Measurements from ENCODE around the gene SLC39A11.
"Not testable (repeated sequence)": the region's sequence is repeated elsewhere in the genome, so short reads cannot be mapped to it uniquely, and the experiment has no call there.

Gene SLC39A11

GRCh38 chr17:72832306-72832705 is 260.2 kb downstream of the SLC39A11 start:
- no peak for DNase-seq (ENCODE audit: low read depth)

- no peak for DNase-seq (ENCODE audit: low read depth)
Measured at GRCh38 chr17:72829883-72830282, 262.6 kb downstream of the SLC39A11 start.

DNA sequence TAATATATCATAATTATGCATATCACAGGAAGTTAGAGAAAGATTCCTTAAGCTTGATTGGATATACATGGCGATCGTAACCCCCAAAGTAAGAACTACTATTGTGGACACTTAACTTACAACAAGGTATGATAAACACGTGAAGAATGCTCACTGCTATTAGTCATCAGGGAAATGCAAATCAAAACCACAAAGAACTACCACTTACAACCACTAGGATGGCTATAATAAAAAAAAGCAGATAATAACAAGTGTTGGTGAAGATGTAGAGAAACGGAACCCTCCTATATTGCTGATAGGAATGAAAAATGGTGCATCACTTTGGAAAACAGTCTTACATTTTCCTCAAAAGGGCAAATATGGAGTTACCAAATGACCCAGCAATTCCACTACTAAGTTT is 265.9 kb downstream of the SLC39A11 start:
- DNase-seq (ENCODE audit: low read depth), result no peak

- not testable (repeated sequence) for DNase-seq (ENCODE audit: low read depth)
Measured at GRCh38 chr17:72826059-72826458, 266.4 kb downstream of the SLC39A11 start.

- DNase-seq (ENCODE audit: low read depth), result no peak
Measured at GRCh38 chr17:72825218-72825617, 267.3 kb downstream of the SLC39A11 start.

DNA sequence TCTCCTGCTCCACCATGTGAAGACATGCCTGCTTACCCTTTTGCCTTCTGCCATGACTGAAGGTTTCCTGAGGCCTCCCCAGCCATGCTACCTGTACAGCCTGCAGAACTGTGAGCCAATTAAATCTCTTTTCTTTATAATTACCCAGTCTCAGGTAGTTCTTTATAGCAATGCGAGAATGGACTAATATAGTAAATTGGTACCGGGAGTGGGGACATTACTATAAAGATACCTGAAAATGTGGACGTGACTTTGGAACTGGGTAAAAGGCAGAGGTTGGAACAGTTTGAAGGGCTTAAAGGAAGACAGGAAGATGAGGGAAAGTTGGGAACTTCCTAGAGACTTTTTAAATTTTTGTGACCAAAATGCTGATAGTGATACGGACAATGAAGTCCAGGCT is 268.2 kb downstream of the SLC39A11 start:
- not testable (repeated sequence) for DNase-seq (ENCODE audit: low read depth)

- no peak for DNase-seq (ENCODE audit: low read depth)
Measured at GRCh38 chr17:72822358-72823023, 270.0 kb downstream of the SLC39A11 start.

- DNase-seq (ENCODE audit: low read depth), result no peak
Measured at GRCh38 chr17:72816406-72816805, 276.1 kb downstream of the SLC39A11 start.

- no peak for DNase-seq (ENCODE audit: low read depth)
Measured at GRCh38 chr17:72813481-72813880, 279.0 kb downstream of the SLC39A11 start.

DNA sequence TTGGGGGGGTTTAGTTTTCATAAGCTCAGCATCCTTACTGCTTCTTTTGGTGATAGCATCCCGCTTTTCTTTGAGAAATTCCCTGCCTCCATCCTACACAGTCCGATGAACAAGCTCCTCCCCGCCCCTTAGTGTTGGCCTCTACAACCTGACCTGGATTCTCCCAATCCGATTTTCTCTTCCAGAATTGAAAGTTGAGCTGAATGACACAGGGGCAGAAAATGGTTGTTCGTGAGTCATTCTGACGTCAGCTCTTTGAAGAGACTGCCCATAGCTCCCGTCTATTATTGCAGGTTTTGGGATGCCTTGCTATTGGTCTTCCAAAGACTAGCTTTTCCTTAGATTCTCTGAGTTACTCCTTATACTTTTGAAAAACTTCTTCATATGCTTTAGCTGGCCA is 279.7 kb downstream of the SLC39A11 start:
- no peak for DNase-seq (ENCODE audit: low read depth)

DNA sequence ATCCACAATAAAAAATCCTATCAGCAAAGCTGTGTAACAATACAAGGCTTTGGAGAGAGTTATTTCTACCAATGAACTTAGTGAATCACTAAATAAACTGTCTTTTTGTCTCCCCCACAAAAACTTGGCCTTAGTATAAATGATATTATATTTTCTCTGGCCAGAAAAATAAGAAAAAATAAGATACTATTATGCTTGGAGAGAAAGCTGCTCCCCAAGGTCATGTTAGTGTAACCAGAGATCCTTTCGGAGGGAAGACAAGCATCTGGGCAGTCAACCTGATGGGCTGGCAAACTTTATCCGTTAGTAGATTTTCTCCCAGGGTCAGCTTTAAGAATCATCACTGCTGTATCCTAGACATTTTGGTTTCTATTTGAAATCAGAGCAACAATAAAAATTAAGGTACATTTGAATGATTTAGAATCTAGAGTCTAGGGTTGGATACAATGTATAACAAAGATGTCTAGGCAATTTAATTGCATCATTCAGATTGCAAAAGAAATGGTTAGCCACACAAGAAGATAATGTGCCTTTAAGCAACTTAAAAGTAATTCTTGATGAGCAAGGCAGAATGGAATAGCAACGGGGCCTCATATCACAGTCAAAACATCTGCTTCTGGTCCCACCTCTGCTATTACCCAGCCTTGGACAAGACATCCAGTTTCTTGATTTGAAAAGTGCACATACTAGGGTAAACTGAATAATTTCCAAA is 280.4 kb downstream of the SLC39A11 start:
- DNase-seq (ENCODE audit: low read depth), result no peak

DNA sequence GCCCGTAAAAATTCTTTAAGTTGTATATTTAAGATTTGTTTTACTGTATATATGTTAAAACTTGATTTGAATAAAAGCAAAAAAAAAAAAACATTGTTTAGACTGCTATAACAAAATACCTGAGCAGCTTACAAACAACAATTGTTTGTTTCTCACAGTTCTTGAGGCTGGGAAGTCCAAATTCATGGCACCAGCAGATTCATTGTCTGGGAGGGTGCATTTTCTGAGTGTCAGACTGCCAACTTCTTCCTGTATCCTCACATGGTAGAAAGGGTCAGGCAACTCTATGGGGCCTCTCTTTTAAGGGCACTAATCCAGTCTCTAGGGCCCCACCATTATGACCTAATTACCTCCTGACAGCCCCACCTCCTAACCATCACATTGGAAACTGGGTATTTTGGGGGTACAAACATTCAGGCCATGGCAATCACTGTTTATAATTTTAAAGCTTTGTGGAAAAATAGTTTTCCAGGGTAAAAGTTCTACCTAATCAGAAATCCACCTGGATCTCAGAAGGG is 281.4 kb downstream of the SLC39A11 start:
- no peak for DNase-seq (ENCODE audit: low read depth)

GRCh38 chr17:72806011-72806410 is 286.5 kb downstream of the SLC39A11 start:
- no peak for DNase-seq (ENCODE audit: low read depth)

- no peak for DNase-seq (ENCODE audit: low read depth)
Measured at GRCh38 chr17:72804949-72805707, 287.4 kb downstream of the SLC39A11 start.

GRCh38 chr17:72802726-72803125 is 289.8 kb downstream of the SLC39A11 start:
- DNase-seq (ENCODE audit: low read depth), result no peak

- DNase-seq (ENCODE audit: low read depth), result no peak
Measured at GRCh38 chr17:72797142-72797541, 295.3 kb downstream of the SLC39A11 start.

DNA sequence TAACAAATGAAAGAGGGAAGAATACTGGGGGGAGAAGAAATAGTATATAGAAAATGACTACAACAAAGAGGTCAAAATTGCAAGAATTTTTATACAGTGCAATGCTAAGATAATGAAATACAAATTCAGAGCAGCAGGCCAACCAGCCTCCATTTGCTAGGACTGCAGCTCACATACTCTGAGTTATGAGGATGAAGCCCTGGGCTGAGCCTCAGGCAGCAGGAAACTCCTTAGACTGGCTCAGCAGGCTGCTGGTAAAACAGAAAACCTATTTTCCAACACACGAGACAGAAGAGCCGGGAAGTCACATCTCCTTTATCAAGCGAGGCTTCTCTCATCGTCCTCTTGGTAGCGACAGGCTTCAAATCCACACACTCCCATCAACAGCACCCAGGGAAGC is 296.5 kb downstream of the SLC39A11 start:
- DNase-seq (ENCODE audit: low read depth), result no peak

GRCh38 chr17:72794152-72794551 is 298.3 kb downstream of the SLC39A11 start:
- no peak for DNase-seq (ENCODE audit: low read depth)

- no peak for DNase-seq (ENCODE audit: low read depth)
Measured at GRCh38 chr17:72792771-72793170, 299.7 kb downstream of the SLC39A11 start.

GRCh38 chr17:72790190-72790589 is 302.3 kb downstream of the SLC39A11 start:
- no peak for DNase-seq (ENCODE audit: low read depth)

GRCh38 chr17:72789711-72790110 is 302.8 kb downstream of the SLC39A11 start:
- DNase-seq (ENCODE audit: low read depth), result no peak

DNA sequence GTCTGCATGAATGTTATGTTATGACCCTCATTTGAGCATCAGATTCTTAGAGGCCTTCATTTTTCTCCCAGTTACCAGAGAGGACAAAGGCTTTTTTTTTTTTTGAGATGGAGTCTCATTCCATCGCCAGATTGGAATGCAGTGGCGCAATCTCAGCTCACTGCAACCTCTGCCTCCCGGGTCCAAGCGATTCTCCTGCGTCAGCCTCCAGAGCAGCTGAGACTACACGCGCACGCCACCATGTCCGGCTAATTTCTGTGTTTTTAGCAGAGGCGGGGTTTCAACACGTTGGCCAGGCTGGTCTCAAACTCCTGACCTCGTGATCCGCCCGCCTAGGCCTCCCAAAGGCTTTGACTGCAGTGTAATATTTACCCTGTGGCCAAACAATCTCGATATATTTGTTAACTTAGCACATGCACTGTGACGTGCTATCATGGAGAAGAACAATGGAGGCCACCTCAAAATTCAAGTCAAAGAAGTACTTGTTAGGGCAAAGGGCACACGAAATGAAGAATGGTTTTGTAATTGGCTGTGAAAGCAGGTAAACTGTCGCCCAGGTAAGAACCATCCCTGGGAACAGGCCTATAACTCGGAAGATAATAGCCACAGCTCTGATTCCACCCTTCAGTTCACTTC is 303.4 kb downstream of the SLC39A11 start:
- no peak for DNase-seq (ENCODE audit: low read depth)
